Measurements from ENCODE around the gene RUNDC3A.

- TF ChIP-seq ZBTB49 (tag by site-specific recombination; IDR thresholded peaks at IDR 0.05; ENCODE audit: low read depth) (no peak), CTCF (tag by site-specific recombination; IDR thresholded peaks at IDR 0.05) (no peak), PATZ1 (tag by site-specific recombination; IDR thresholded peaks at IDR 0.05) (no peak), SETDB1 (IDR thresholded peaks at IDR 0.05; ENCODE audit: insufficient read length, low read length) (no peak), ATF2 (tag by site-specific recombination; IDR thresholded peaks at IDR 0.05; ENCODE audit: low read depth) (no peak), ZNF2 (tag by site-specific recombination; IDR thresholded peaks at IDR 0.05) (no peak)
Measured at GRCh38 chr17:44349553-44350070, 41.2 kb downstream of the RUNDC3A start.
